OCI-LY1 (cell line): Measurements from ENCODE around the gene HOXA3.

Experiments
- CTCF ChIP-seq: fragments of 200-600 bp; sonication (generic), shearing (Covaris generic); IDR thresholded peaks from 2 replicates; pipeline ENCODE4 v1.5.1; 2017; ENCODE audit warnings: mild to moderate bottlenecking, antibody characterized with exemption, low read length, moderate library complexity, mixed read lengths
- EZH2 ChIP-seq: fragments of 200-600 bp; sonication (generic), shearing (Covaris generic); IDR thresholded peaks from 2 replicates; pipeline ENCODE4 v1.8.0; 2017; ENCODE audit warnings: borderline replicate concordance, mixed run types, mild to moderate bottlenecking, antibody characterized with exemption, low read length, moderate library complexity, mixed read lengths

GRCh38 chr7:27093184-27093895 lies 59.0 kb downstream of the HOXA3 start:
- no peak for TF ChIP-seq CTCF
- TF ChIP-seq EZH2, result no peak
